ENCODE measurements around the gene CACNA1E. TPM values are rescaled to one million over a fixed set of nuclear protein-coding genes. Genes with fewer than 3 reads are reported as not detected.

The CACNA1E gene
- total RNA-seq, 1 experiment from 2014 or later: 0.45 TPM

DNA sequence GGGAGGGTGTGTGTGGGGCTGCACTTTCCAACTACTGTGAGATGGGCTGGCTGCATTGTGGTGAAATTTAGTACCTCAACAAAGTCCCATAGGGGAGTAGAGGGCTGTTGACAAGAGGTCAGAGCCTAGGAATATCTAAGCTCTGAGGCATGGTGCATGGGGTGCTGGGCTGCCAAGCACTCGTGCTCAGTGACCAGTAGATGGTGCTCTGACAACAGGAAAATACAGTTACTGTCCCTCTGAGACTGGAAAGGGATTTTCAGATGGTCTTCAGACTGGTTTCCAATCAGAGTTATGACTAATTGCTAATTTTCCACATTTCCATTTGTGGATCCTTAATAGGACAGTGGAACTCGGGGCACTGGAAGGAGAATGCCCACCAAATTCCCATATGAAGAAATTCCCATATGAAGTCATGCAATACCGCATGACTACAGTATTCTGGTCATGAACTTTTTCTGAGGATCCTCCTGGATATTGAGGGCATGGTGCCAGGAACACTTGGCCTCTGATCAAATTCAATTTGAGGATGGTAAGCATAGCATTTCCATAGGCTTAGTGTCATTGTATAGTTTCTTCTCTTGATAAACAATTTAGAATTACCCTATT is 4.1 kb upstream of the CACNA1E start:
- Mint-ChIP-seq H3K4me1 (ENCODE audit: low read depth, unreplicated experiment) (peaks cover 7% of the 10 kb centered on the region), H3K27ac (ENCODE audit: unreplicated experiment) (no peak overlapping the region), H3K9me3 (ENCODE audit: unreplicated experiment) (no peaks in the 10 kb centered on the region), H3K4me3 (ENCODE audit: unreplicated experiment) (no peak overlapping the region), H3K27me3 (ENCODE audit: insufficient read depth, unreplicated experiment) (peaks cover 3% of the 10 kb centered on the region), H3K36me3 (ENCODE audit: insufficient read depth, unreplicated experiment) (no peaks in the 10 kb centered on the region)
- peak; percentile 52 to 66 for DNase-seq
- H3K4me1 ChIP-seq: no peaks in the 10 kb centered on the region
- no peaks in the 10 kb centered on the region for H3K9me3 ChIP-seq
- ChIA-PET CTCF (interaction anchor here (0.6 to 2.1 kb wide), 16 partner anchors 9 to 602 kb away, joined by 3 to 19 read pairs (median 4); no protein-coding TSS in a partner anchor), POLR2A (no interaction called here)
- TF ChIP-seq, protein P1, sequence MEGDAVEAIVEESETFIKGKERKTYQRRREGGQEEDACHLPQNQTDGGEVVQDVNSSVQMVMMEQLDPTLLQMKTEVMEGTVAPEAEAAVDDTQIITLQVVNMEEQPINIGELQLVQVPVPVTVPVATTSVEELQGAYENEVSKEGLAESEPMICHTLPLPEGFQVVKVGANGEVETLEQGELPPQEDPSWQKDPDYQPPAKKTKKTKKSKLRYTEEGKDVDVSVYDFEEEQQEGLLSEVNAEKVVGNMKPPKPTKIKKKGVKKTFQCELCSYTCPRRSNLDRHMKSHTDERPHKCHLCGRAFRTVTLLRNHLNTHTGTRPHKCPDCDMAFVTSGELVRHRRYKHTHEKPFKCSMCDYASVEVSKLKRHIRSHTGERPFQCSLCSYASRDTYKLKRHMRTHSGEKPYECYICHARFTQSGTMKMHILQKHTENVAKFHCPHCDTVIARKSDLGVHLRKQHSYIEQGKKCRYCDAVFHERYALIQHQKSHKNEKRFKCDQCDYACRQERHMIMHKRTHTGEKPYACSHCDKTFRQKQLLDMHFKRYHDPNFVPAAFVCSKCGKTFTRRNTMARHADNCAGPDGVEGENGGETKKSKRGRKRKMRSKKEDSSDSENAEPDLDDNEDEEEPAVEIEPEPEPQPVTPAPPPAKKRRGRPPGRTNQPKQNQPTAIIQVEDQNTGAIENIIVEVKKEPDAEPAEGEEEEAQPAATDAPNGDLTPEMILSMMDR (IDR thresholded peaks at IDR 0.05; ENCODE audit: insufficient read depth in 1 of 2, low read depth in 1 of 2, low read length in 1 of 2, severe bottlenecking in 1 of 2, unreplicated experiment in 1 of 2): peak; percentile 74 to 88
- no peak overlapping the region for H3K4me3 ChIP-seq (ENCODE audit: low read depth, low read length)
- BruUV-seq (replicated peaks): no TSS peak
- no peaks in the 10 kb centered on the region for H3K36me3 ChIP-seq (ENCODE audit: control insufficient read depth, insufficient read depth, low read length)
- intact Hi-C loops (cut with micrococcal nuclease; ENCODE audit: unreplicated experiment): loop anchor here (1.0 to 5.0 kb wide), 5 partner anchors 25 to 602 kb away; no protein-coding TSS in a partner anchor
- H3K27me3 ChIP-seq (replicated peaks; ENCODE audit: control insufficient read depth, insufficient read depth, low read length): no peaks in the 10 kb centered on the region

DNA sequence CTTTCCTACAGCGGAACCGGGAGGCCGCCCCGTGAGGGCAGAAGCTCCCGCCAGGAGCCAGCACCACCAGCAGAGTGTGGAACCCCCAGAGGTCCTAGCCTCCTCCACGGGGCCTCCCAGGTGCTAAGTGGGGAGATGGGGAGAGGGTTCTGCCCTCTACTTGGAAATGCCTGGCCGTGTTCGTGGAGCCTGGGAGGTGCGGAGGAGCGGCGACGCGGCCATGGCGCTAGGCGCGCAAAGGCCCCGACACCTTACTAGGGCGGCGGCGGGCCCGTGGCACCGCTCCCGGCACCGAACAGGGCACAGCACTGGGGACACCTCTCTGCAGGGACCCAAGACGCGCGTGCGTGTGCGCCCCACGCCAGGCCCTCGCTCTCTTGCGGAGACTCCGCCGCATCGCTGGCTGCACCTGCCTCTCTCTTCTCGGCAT is 1.3 kb upstream of the CACNA1E start:
- Mint-ChIP-seq H3K4me3 (ENCODE audit: unreplicated experiment) (no peak overlapping the region), H3K9me3 (ENCODE audit: unreplicated experiment) (no peaks in the 10 kb centered on the region), H3K27ac (ENCODE audit: unreplicated experiment) (no peak overlapping the region), H3K27me3 (ENCODE audit: insufficient read depth, unreplicated experiment) (peaks cover 10% of the 10 kb centered on the region), H3K4me1 (ENCODE audit: low read depth, unreplicated experiment) (peaks cover 7% of the 10 kb centered on the region), H3K36me3 (ENCODE audit: insufficient read depth, unreplicated experiment) (no peaks in the 10 kb centered on the region)
- CTCF ChIA-PET: interaction anchor here (1.6 kb wide), 1 partner anchor 22 kb away, joined by 8 read pairs; no protein-coding TSS in a partner anchor
- TF ChIP-seq, protein P1 (IDR thresholded peaks at IDR 0.05; ENCODE audit: insufficient read depth in 1 of 2, low read depth in 1 of 2, low read length in 1 of 2, severe bottlenecking in 1 of 2, unreplicated experiment in 1 of 2): no peak
- H3K27me3 ChIP-seq (replicated peaks; ENCODE audit: control insufficient read depth, insufficient read depth, low read length): no peaks in the 10 kb centered on the region
- no peaks in the 10 kb centered on the region for H3K4me1 ChIP-seq
- H3K36me3 ChIP-seq (ENCODE audit: control insufficient read depth, insufficient read depth, low read length): no peaks in the 10 kb centered on the region
- intact Hi-C loops (cut with micrococcal nuclease; ENCODE audit: unreplicated experiment): no loop called here
- no peaks in the 10 kb centered on the region for H3K9me3 ChIP-seq
- no peak overlapping the region for H3K4me3 ChIP-seq (ENCODE audit: low read depth, low read length)
- DNase-seq: no peak
- no TSS peak for BruUV-seq (replicated peaks)
- POLR2A ChIA-PET: no interaction called here

DNA sequence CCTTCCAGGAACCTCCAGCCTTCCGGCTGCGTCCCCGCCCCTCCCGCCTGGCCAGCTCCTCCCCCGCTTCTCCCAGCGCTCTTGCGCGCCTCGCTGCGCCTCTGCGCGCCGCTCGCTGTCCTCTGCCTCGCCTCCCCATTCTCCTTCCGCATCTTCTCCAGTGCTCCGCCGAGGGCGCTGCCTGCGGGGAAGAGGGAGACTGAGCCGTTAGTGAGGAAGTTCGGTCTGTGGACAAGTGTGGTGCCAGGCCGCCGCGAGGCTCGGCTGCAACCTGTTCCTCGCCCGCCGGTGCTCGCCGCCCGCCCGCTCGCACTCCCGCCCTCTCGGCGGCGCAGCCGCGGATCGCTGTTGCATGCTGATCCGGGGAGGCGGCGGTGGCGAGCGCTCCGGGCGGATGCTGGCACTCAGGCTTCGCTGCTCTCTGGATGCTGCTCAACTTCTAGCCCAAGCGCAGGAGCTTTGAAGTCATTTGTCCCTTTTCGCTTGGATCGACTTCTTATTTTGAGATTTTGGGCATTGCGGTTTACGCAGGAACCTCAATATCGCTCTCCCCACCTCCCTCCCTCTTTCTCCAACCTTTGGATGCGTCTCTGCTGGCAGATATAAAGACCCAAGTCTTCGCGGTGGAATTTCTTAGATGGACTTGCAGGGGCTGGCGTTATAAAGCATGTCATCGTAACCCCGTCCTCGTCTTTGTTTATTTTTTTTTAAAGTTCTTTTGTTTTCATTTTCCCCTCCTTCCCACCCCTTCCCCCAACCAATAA is 614 bp upstream of the CACNA1E start:
- no peaks in the 10 kb centered on the region for H3K36me3 Mint-ChIP-seq (ENCODE audit: insufficient read depth, unreplicated experiment)
- intact Hi-C loops (cut with micrococcal nuclease; ENCODE audit: unreplicated experiment): no loop called here
- CTCF ChIA-PET: interaction anchor here (1.6 kb wide), 1 partner anchor 22 kb away, joined by 8 read pairs; no protein-coding TSS in a partner anchor

More for the DNA sequence above, 614 bp upstream of the CACNA1E start:
- H3K36me3 ChIP-seq (ENCODE audit: control insufficient read depth, insufficient read depth, low read length): no peaks in the 10 kb centered on the region
- no TSS peak for BruUV-seq (replicated peaks)
- Mint-ChIP-seq H3K4me1 (ENCODE audit: low read depth, unreplicated experiment) (peaks cover 7% of the 10 kb centered on the region), H3K27me3 (ENCODE audit: insufficient read depth, unreplicated experiment) (peaks cover 14% of the 10 kb centered on the region), H3K27ac (ENCODE audit: unreplicated experiment) (no peak overlapping the region), H3K9me3 (ENCODE audit: unreplicated experiment) (no peaks in the 10 kb centered on the region), H3K4me3 (ENCODE audit: unreplicated experiment) (peak overlapping the region; percentile 65)
- no peaks in the 10 kb centered on the region for H3K27me3 ChIP-seq (replicated peaks; ENCODE audit: control insufficient read depth, insufficient read depth, low read length)
- POLR2A ChIA-PET: no interaction called here
- peak in 1 of 2 experiments; percentile 47 for DNase-seq
- no peaks in the 10 kb centered on the region for H3K9me3 ChIP-seq
- TF ChIP-seq, protein P1 (IDR thresholded peaks at IDR 0.05; ENCODE audit: insufficient read depth in 1 of 2, low read depth in 1 of 2, low read length in 1 of 2, severe bottlenecking in 1 of 2, unreplicated experiment in 1 of 2): no peak
- H3K4me3 ChIP-seq (ENCODE audit: low read depth, low read length): peak overlapping the region; percentile 26
- H3K4me1 ChIP-seq: no peaks in the 10 kb centered on the region
